Mesenchymal stem cell (in vitro differentiated cells and primary cell): ENCODE results near the gene ETS1.

Experiments used
- DNase-seq: peaks from one replicate; pipeline ENCODE4 v3.0.0-alpha.2; 2013
- H2AFZ ChIP-seq: one replicate; pipeline ENCODE4 v1.6.1; 2013; ENCODE audit warnings: low read depth, mild to moderate bottlenecking, control low read depth, inconsistent platforms, low read length, moderate library complexity
- H2AK5ac ChIP-seq: 2 replicates; pipeline ENCODE4 v1.6.1; 2013; ENCODE audit warnings: low read length, moderate library complexity, mild to moderate bottlenecking, inconsistent platforms; ENCODE audit not compliant: severe bottlenecking
- H2BK120ac ChIP-seq: one replicate; pipeline ENCODE4 v1.6.1; 2013; ENCODE audit warnings: low read depth, mild to moderate bottlenecking, inconsistent platforms, low read length, moderate library complexity
- H2BK12ac ChIP-seq, 2 experiments: one replicate each; pipeline ENCODE4 v1.6.1; 2013; ENCODE audit warnings: inconsistent platforms in 2 of 2, low read length in 2 of 2, mild to moderate bottlenecking in 2 of 2, moderate library complexity in 2 of 2, control low read depth in 1 of 2
- H2BK15ac ChIP-seq: one replicate; pipeline ENCODE4 v1.6.1; 2013; ENCODE audit warnings: mild to moderate bottlenecking, low read depth, inconsistent platforms; ENCODE audit not compliant: poor library complexity, severe bottlenecking
- H2BK5ac ChIP-seq: 2 replicates; pipeline ENCODE4 v1.6.1; 2013; ENCODE audit warnings: low read depth, mild to moderate bottlenecking, low read length, control low read depth, inconsistent platforms; ENCODE audit not compliant: poor library complexity, severe bottlenecking
- H3K14ac ChIP-seq, 2 experiments: one replicate each; pipeline ENCODE4 v1.6.1; 2013; ENCODE audit warnings: inconsistent platforms in 2 of 2, low read length in 2 of 2, control low read depth in 1 of 2, mild to moderate bottlenecking in 1 of 2, moderate library complexity in 1 of 2
- H3K18ac ChIP-seq, 2 experiments: one replicate each; pipeline ENCODE4 v1.6.1; 2013; ENCODE audit warnings: inconsistent platforms in 2 of 2, low read length in 2 of 2, control low read depth in 1 of 2, low read depth in 1 of 2, mild to moderate bottlenecking in 1 of 2
- H3K23ac ChIP-seq, 2 experiments: one replicate each; pipeline ENCODE4 v1.6.1; 2013; ENCODE audit warnings: inconsistent platforms in 2 of 2, low read length in 2 of 2, mild to moderate bottlenecking in 2 of 2, moderate library complexity in 2 of 2, control low read depth in 1 of 2
- H3K27ac ChIP-seq: 2 replicates; pipeline ENCODE4 v1.5.1; 2013; ENCODE audit warnings: mild to moderate bottlenecking, moderate library complexity, low read length, control low read depth, inconsistent platforms; ENCODE audit not compliant: poor library complexity, severe bottlenecking
- H3K27me3 ChIP-seq, 2 experiments: 2 replicates each; pipeline versions ENCODE4 v1.6.1 to v1.7.0; 2013; ENCODE audit warnings: low read length in 2 of 2, mild to moderate bottlenecking in 2 of 2, moderate library complexity in 2 of 2, control low read depth in 1 of 2, inconsistent platforms in 1 of 2; ENCODE audit not compliant: control insufficient read depth in 1 of 2, insufficient read depth in 1 of 2
- H3K36me3 ChIP-seq, 2 experiments: 2 replicates each; pipeline versions ENCODE4 v1.6.1 to v1.7.0; 2013; ENCODE audit warnings: low read length in 2 of 2, control low read depth in 1 of 2, inconsistent platforms in 1 of 2, low read depth in 1 of 2, mild to moderate bottlenecking in 1 of 2; ENCODE audit not compliant: insufficient read depth in 2 of 2, control insufficient read depth in 1 of 2
- H3K4ac ChIP-seq, 2 experiments: one replicate each; pipeline ENCODE4 v1.6.1; 2013; ENCODE audit warnings: inconsistent platforms in 2 of 2, low read length in 2 of 2, mild to moderate bottlenecking in 2 of 2, moderate library complexity in 2 of 2, control low read depth in 1 of 2, low read depth in 1 of 2
- H3K4me1 ChIP-seq: 2 replicates; pipeline ENCODE4 v1.6.1; 2013; ENCODE audit warnings: low read depth, low read length, control low read depth; ENCODE audit not compliant: control insufficient read depth, insufficient read depth
- H3K4me2 ChIP-seq: 2 replicates; pipeline ENCODE4 v1.6.1; 2013; ENCODE audit warnings: low read length, mild to moderate bottlenecking, inconsistent platforms; ENCODE audit not compliant: poor library complexity, severe bottlenecking
- H3K4me3 ChIP-seq, 2 experiments: 2 replicates each; pipeline versions ENCODE4 v1.5.1 to v1.7.0; 2013; ENCODE audit warnings: low read length in 2 of 2, mild to moderate bottlenecking in 2 of 2, control low read depth in 1 of 2, low read depth in 1 of 2; ENCODE audit not compliant: insufficient read depth in 1 of 2
- H3K79me1 ChIP-seq: replicated peaks from 2 replicates; pipeline ENCODE4 v1.6.1; 2013; ENCODE audit warnings: mild to moderate bottlenecking, control low read depth, low read length, inconsistent platforms; ENCODE audit not compliant: poor library complexity, severe bottlenecking
- H3K9ac ChIP-seq: 2 replicates; pipeline ENCODE4 v1.7.0; 2013; ENCODE audit warnings: mild to moderate bottlenecking, low read length, moderate library complexity
- H3K9me3 ChIP-seq: 2 replicates; pipeline ENCODE4 v1.7.0; 2013; ENCODE audit warnings: mild to moderate bottlenecking, low read length; ENCODE audit not compliant: control insufficient read depth
- H4K8ac ChIP-seq: one replicate; pipeline ENCODE4 v1.6.1; 2013; ENCODE audit warnings: inconsistent platforms, mild to moderate bottlenecking, low read length, moderate library complexity
- H4K91ac ChIP-seq: one replicate; pipeline ENCODE4 v1.6.1; 2013; ENCODE audit warnings: mild to moderate bottlenecking, low read length, inconsistent platforms
- WGBS: methylation state at CpG from one replicate; pipeline ENCODE4 v1.1.7; 2013; ENCODE audit warnings: mixed read lengths; 5-methylcytosine and 5-hydroxymethylcytosine counted together

The ETS1 gene

GRCh38 chr11:128607819-128608218, 20.5 kb upstream of the ETS1 start:
- Histone ChIP-seq H2BK12ac (no peak overlapping the region), H2AK5ac (no peak overlapping the region), H3K18ac (no peak overlapping the region), H4K8ac (no peak overlapping the region), H3K4me1 (no peaks in the 10 kb centered on the region), H2BK15ac (no peak overlapping the region), H3K4me2 (no peak overlapping the region), H3K27me3 (peaks cover 21 to 31% of the 10 kb centered on the region in 2 experiments), H3K4me3 (no peak overlapping the region), H3K4ac (no peak overlapping the region), H3K9me3 (no peaks in the 10 kb centered on the region), H2BK120ac (no peak overlapping the region), H3K36me3 (no peaks in the 10 kb centered on the region), H3K27ac (no peak overlapping the region), H3K14ac (no peak overlapping the region), H2AFZ (no peak overlapping the region), H3K79me1 (no peaks in the 10 kb centered on the region), H3K9ac (no peak overlapping the region), H3K23ac (no peak overlapping the region), H2BK5ac (no peak overlapping the region), H4K91ac (no peak overlapping the region)
- DNase-seq = no peak
- 70% methylated on average over 4 of the region's 5 CpGs for WGBS

GRCh38 chr11:128604723-128605122, 17.4 kb upstream of the ETS1 start:
- H2BK120ac ChIP-seq = no peak overlapping the region
- H3K36me3 ChIP-seq = no peaks in the 10 kb centered on the region
- no peaks in the 10 kb centered on the region for H3K4me1 ChIP-seq
- H3K23ac ChIP-seq = no peak overlapping the region
- WGBS = 69% methylated on average over 3 of the region's 5 CpGs
- H3K27me3 ChIP-seq = peaks cover 13 to 21% of the 10 kb centered on the region in 2 experiments
- no peak overlapping the region for H2BK5ac ChIP-seq
- H3K27ac ChIP-seq = no peak overlapping the region
- H3K4ac ChIP-seq = no peak overlapping the region
- no peak overlapping the region for H2BK12ac ChIP-seq
- H3K4me3 ChIP-seq = no peak overlapping the region
- no peak overlapping the region for H3K4me2 ChIP-seq
- DNase-seq = no peak
- H3K9me3 ChIP-seq = no peaks in the 10 kb centered on the region
- H3K9ac ChIP-seq = no peak overlapping the region
- H3K18ac ChIP-seq = no peak overlapping the region
- H2AK5ac ChIP-seq = no peak overlapping the region
- H2AFZ ChIP-seq = no peak overlapping the region
- H3K79me1 ChIP-seq = no peaks in the 10 kb centered on the region
- no peak overlapping the region for H4K91ac ChIP-seq
- no peak overlapping the region for H3K14ac ChIP-seq
- H2BK15ac ChIP-seq = no peak overlapping the region
- peak overlapping the region; percentile 9 for H4K8ac ChIP-seq

- Histone ChIP-seq H2AFZ (no peak overlapping the region), H3K4me3 (no peak overlapping the region), H3K79me1 (no peaks in the 10 kb centered on the region), H3K4ac (no peak overlapping the region), H2BK120ac (no peak overlapping the region), H3K18ac (no peak overlapping the region), H2BK15ac (no peak overlapping the region), H4K8ac (no peak overlapping the region), H3K27ac (no peak overlapping the region), H3K4me2 (no peak overlapping the region), H2AK5ac (no peak overlapping the region), H3K9me3 (no peaks in the 10 kb centered on the region), H2BK5ac (no peak overlapping the region), H3K27me3 (peaks cover 13 to 17% of the 10 kb centered on the region in 2 experiments), H4K91ac (no peak overlapping the region), H3K23ac (no peak overlapping the region), H2BK12ac (peak overlapping the region in 1 of 2 experiments; percentile 72), H3K14ac (no peak overlapping the region), H3K4me1 (no peaks in the 10 kb centered on the region), H3K36me3 (no peaks in the 10 kb centered on the region), H3K9ac (no peak overlapping the region)
- 72% methylated on average over 5 of the region's 5 CpGs for WGBS
- DNase-seq = peak; percentile 24
Measured at GRCh38 chr11:128603752-128604414, 16.5 kb upstream of the ETS1 start.

GRCh38 chr11:128603003-128603696, 15.8 kb upstream of the ETS1 start:
- Histone ChIP-seq H4K91ac (no peak overlapping the region), H3K27ac (no peak overlapping the region), H3K27me3 (peaks cover 12 to 13% of the 10 kb centered on the region in 2 experiments), H3K79me1 (no peaks in the 10 kb centered on the region), H3K4me3 (no peak overlapping the region), H3K9me3 (no peaks in the 10 kb centered on the region), H2BK12ac (no peak overlapping the region), H3K18ac (no peak overlapping the region), H3K4me2 (no peak overlapping the region), H3K14ac (no peak overlapping the region), H4K8ac (no peak overlapping the region), H3K36me3 (no peaks in the 10 kb centered on the region), H2BK15ac (no peak overlapping the region), H3K9ac (no peak overlapping the region), H2BK5ac (no peak overlapping the region), H3K4ac (no peak overlapping the region), H2BK120ac (no peak overlapping the region), H3K4me1 (no peaks in the 10 kb centered on the region), H3K23ac (no peak overlapping the region), H2AK5ac (no peak overlapping the region), H2AFZ (no peak overlapping the region)
- 89% methylated on average over 3 of the region's 3 CpGs for WGBS
- no peak for DNase-seq
